HFF-Myc (cell line): ENCODE data around the gene TBCK.

Source experiments
- DNase-seq: peaks from one replicate; pipeline ENCODE4 v3.0.0-alpha.2; 2011; ENCODE audit warnings: low read depth; ENCODE audit errors: extremely low read depth
- H3K4me3 ChIP-seq: replicated peaks from 2 replicates; pipeline ENCODE4 v1.5.1; 2011; ENCODE audit warnings: low read depth, mild to moderate bottlenecking, control low read depth, low read length
- TF ChIP-seq, protein P1 (sequence below): IDR thresholded peaks from 2 replicates; pipeline ENCODE4 v1.5.1; 2012; ENCODE audit warnings: mild to moderate bottlenecking, low read depth, low read length, control low read depth; ENCODE audit errors: missing control alignments

TBCK gene

DNA sequence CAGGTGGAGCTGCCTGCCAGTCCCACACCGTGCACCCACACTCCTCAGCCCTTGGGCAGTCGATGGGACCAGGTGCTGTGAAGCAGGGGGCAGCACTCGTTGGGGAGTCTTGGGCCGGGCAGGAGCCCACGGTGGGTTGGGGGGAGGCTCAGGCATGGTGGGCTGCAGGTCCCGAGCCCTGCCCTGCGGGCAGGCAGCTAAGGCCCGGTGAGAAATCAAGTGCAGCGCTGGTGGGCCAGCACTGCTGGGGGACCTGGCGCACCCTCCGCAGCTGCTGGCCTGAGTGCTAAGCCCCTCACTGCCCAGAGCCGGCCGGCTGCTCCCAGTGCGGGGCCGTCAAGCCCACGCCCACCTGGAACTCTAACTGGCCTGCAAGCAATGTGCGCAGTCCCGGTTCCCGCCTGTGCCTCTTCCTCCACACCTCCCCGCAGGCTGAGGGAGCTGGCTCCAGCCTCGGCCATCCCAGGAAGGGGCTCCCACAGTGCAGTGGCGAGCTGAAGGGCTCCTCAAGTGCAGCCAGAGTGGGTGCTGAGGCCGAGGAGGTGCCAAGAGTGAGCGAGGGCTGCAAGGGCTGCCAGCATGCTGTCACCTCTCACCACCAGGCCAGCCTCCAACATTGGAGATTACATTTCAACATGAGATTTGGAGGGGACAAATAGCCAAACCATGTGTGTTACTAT lies 223.5 kb downstream of the TBCK start:
- TF ChIP-seq, protein P1, sequence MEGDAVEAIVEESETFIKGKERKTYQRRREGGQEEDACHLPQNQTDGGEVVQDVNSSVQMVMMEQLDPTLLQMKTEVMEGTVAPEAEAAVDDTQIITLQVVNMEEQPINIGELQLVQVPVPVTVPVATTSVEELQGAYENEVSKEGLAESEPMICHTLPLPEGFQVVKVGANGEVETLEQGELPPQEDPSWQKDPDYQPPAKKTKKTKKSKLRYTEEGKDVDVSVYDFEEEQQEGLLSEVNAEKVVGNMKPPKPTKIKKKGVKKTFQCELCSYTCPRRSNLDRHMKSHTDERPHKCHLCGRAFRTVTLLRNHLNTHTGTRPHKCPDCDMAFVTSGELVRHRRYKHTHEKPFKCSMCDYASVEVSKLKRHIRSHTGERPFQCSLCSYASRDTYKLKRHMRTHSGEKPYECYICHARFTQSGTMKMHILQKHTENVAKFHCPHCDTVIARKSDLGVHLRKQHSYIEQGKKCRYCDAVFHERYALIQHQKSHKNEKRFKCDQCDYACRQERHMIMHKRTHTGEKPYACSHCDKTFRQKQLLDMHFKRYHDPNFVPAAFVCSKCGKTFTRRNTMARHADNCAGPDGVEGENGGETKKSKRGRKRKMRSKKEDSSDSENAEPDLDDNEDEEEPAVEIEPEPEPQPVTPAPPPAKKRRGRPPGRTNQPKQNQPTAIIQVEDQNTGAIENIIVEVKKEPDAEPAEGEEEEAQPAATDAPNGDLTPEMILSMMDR: no peak
- no peak for DNase-seq
- no peak overlapping the region for H3K4me3 ChIP-seq

DNA sequence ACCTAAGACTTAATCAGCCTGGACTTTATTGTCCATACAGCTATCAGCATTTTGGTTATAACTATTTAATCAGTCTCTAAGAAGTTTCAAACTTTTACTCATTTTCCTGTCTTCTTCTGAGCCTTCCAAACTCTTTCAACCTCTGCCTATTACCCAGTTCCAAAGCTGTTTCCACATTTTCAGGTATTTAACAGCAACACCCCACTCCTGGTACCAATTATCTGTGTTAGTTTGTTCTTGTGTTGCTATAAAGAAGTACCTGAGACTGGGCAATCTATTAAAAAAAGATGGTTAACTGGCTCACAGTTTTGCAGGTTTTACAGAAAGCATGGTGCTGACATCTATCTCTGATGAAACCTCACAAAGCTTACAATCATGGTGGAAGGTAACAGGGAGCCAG lies 225.2 kb downstream of the TBCK start:
- no peak for DNase-seq
- no peak overlapping the region for H3K4me3 ChIP-seq
- TF ChIP-seq, protein P1: no peak

DNA sequence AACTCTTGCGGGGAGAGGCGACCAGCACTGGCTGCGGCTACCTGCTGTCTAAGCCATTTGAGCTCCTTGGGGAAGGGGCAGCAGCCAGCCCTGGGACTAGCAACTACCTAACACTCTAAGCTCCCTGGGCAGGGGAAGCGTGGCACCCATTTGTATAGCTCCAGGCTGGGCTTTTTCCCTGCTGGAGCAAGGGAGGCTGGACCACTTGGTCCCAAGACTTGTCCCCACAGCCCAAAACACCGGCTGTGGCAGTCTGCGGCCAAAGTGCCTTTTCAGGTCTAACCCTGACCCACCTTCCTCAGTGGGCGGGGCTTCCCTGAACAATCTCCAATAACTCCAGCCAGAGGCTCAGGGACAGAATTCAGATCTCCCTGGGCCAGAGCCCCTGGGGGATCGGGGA lies 232.9 kb downstream of the TBCK start:
- no peak overlapping the region for H3K4me3 ChIP-seq
- TF ChIP-seq, protein P1: no peak
- DNase-seq: no peak

DNA sequence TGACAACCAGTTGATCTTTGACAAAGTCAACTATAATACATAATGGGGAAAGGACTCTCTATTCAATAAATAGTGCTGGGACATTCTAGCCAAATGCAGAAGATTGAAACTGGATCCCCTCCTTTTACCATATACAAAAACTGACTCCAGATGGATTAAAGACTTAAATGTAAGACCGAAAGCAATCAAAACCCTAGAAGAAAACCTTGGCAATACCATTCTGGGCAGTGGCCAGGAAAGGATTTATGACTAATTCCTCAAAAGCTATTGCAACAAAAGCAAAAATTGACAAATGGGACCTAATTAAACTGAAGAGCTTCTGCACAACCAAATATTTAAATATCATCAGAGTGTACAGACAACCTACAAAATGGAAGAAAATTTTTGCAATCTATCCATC lies 235.6 kb downstream of the TBCK start:
- DNase-seq: no peak
- TF ChIP-seq, protein P1: no peak
- H3K4me3 ChIP-seq: no peak overlapping the region

DNA sequence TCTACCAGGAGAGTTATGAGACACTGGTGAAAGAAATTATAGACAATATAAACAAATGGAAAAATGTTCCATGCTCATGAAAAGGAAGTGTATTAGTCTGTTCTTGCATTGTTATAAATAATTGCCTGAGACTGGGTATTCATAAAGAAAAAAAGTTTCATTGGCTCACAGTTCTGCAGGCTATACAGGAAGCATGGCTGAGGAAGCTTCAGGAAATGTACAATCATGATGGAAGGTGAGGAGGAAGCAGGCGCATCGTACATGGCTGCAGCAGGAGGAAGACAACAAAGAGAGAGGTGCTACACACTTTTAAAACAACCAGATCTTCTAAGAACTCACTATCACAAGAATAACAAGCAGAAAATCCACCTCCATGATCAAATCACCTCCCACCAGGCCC lies 236.4 kb downstream of the TBCK start:
- DNase-seq: no peak
- TF ChIP-seq, protein P1: no peak
- H3K4me3 ChIP-seq: no peak overlapping the region

DNA sequence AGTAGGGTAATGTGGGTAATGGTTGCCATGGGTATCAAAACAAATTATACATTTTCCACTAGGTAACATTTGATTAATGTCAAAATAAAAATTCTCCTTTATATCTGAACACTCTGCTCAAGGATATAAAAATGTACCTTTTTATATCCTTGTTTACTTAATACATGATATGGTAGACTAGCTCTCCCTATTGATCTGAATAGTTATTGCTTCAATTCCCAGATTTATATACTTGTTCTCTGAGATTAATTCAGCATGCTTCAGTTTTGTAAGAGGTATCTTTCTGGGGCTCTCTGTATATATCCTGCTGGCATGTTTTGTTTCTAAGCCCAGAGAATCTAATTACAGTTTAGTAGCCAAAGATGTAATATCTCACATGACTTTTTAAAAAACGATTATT lies 251.0 kb downstream of the TBCK start:
- DNase-seq: no peak
- TF ChIP-seq, protein P1: no peak

DNA sequence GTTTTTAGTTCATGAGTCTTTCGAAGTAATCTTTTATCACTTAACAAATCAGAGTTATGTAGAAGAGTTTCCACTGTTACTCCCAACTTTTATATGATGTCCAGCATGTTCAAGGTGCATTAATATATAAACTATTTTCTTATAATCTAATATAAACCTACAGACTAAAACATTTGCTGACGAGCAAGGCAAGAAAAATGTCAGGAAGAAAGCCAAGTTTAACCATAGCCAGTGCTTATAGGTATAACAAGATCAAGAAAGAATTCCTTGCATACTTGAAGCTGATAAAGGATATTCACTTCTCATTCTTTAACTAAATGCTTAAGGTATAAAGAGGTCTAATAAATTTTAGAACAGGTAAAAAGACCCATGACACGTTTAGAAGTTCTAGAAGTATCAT lies 253.0 kb downstream of the TBCK start:
- no peak for DNase-seq
- TF ChIP-seq, protein P1: no peak

More for the DNA sequence above, 251.0 kb downstream of the TBCK start:
- no peak overlapping the region for H3K4me3 ChIP-seq

More for the DNA sequence above, 253.0 kb downstream of the TBCK start:
- H3K4me3 ChIP-seq: no peak overlapping the region
